ENCODE measurements around the gene MRRF. TPM values are rescaled to one million over a fixed set of nuclear protein-coding genes. Genes with fewer than 3 reads are reported as not detected.

The MRRF gene
- total RNA-seq, 1 donor from 2014 or later, result 21.7 TPM

- H3K27ac Mint-ChIP-seq (ENCODE audit: unreplicated experiment), result no peak overlapping the region
- no peak overlapping the region for H3K4me3 Mint-ChIP-seq (ENCODE audit: unreplicated experiment)
- H3K9me3 Mint-ChIP-seq (ENCODE audit: low read depth), result no peaks in the 10 kb centered on the region
- H3K4me1 Mint-ChIP-seq (ENCODE audit: low read depth), result peaks cover 3% of the 10 kb centered on the region
- peaks cover 21% of the 10 kb centered on the region for H3K27me3 Mint-ChIP-seq (ENCODE audit: low read depth)
- no peaks in the 10 kb centered on the region for H3K36me3 Mint-ChIP-seq (ENCODE audit: low read depth)
- TF ChIP-seq, protein P1, sequence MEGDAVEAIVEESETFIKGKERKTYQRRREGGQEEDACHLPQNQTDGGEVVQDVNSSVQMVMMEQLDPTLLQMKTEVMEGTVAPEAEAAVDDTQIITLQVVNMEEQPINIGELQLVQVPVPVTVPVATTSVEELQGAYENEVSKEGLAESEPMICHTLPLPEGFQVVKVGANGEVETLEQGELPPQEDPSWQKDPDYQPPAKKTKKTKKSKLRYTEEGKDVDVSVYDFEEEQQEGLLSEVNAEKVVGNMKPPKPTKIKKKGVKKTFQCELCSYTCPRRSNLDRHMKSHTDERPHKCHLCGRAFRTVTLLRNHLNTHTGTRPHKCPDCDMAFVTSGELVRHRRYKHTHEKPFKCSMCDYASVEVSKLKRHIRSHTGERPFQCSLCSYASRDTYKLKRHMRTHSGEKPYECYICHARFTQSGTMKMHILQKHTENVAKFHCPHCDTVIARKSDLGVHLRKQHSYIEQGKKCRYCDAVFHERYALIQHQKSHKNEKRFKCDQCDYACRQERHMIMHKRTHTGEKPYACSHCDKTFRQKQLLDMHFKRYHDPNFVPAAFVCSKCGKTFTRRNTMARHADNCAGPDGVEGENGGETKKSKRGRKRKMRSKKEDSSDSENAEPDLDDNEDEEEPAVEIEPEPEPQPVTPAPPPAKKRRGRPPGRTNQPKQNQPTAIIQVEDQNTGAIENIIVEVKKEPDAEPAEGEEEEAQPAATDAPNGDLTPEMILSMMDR (IDR thresholded peaks at IDR 0.05), result no peak
- DNase-seq (ENCODE audit: low spot score), result no peak
These were observed 72.9 kb downstream of the MRRF start for GRCh38 chr9:122337556-122337929.

- no peak overlapping the region for H3K27ac Mint-ChIP-seq (ENCODE audit: unreplicated experiment)
- no peak overlapping the region for H3K4me3 Mint-ChIP-seq (ENCODE audit: unreplicated experiment)
- no peaks in the 10 kb centered on the region for H3K9me3 Mint-ChIP-seq (ENCODE audit: low read depth)
- H3K27me3 Mint-ChIP-seq (ENCODE audit: low read depth), result peaks cover 21% of the 10 kb centered on the region
- peaks cover 3% of the 10 kb centered on the region for H3K4me1 Mint-ChIP-seq (ENCODE audit: low read depth)
- H3K36me3 Mint-ChIP-seq (ENCODE audit: low read depth), result no peaks in the 10 kb centered on the region
- no peak for DNase-seq (ENCODE audit: low spot score)
- TF ChIP-seq, protein P1 (IDR thresholded peaks at IDR 0.05), result no peak
These were observed 73.9 kb downstream of the MRRF start for GRCh38 chr9:122338536-122338935.

DNA sequence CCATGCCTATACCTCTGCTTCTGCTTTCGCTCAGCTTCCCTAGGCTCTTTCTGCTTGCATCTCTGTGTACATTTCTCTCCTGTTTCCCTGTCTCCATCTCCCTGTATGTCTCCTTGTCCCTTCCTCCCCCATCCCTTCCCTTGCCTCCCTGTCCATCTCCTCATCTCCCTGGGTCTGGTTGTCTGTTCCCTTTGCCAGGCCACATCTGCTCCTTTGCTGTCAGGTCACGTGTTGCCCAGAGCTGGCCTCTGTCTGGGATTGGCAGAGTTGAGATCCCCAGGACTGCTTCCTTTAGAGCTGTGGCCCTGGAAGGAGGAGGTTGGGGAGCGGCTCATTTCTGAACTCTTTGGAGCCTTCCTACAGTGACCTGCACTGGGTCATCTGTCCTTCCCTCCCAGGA lies 74.3 kb downstream of the MRRF start:
- Mint-ChIP-seq H3K9me3 (ENCODE audit: low read depth) (no peaks in the 10 kb centered on the region), H3K4me1 (ENCODE audit: low read depth) (peaks cover 3% of the 10 kb centered on the region), H3K4me3 (ENCODE audit: unreplicated experiment) (no peak overlapping the region), H3K27me3 (ENCODE audit: low read depth) (peaks cover 21% of the 10 kb centered on the region), H3K27ac (ENCODE audit: unreplicated experiment) (no peak overlapping the region), H3K36me3 (ENCODE audit: low read depth) (no peaks in the 10 kb centered on the region)
- TF ChIP-seq, protein P1 (IDR thresholded peaks at IDR 0.05), result no peak
- DNase-seq (ENCODE audit: low spot score), result no peak

GRCh38 chr9:122339579-122339978 lies 74.9 kb downstream of the MRRF start:
- Mint-ChIP-seq H3K9me3 (ENCODE audit: low read depth) (no peaks in the 10 kb centered on the region), H3K4me3 (ENCODE audit: unreplicated experiment) (no peak overlapping the region), H3K36me3 (ENCODE audit: low read depth) (no peaks in the 10 kb centered on the region), H3K27me3 (ENCODE audit: low read depth) (peaks cover 21% of the 10 kb centered on the region), H3K27ac (ENCODE audit: unreplicated experiment) (no peak overlapping the region), H3K4me1 (ENCODE audit: low read depth) (peaks cover 3% of the 10 kb centered on the region)
- TF ChIP-seq, protein P1 (IDR thresholded peaks at IDR 0.05), result no peak
- no peak for DNase-seq (ENCODE audit: low spot score)

- Mint-ChIP-seq H3K27ac (ENCODE audit: unreplicated experiment) (no peak overlapping the region), H3K4me1 (ENCODE audit: low read depth) (no peaks in the 10 kb centered on the region), H3K9me3 (ENCODE audit: low read depth) (no peaks in the 10 kb centered on the region), H3K4me3 (ENCODE audit: unreplicated experiment) (no peak overlapping the region), H3K36me3 (ENCODE audit: low read depth) (no peaks in the 10 kb centered on the region), H3K27me3 (ENCODE audit: low read depth) (peaks cover 21% of the 10 kb centered on the region)
- DNase-seq (ENCODE audit: low spot score), result no peak
- TF ChIP-seq, protein P1 (IDR thresholded peaks at IDR 0.05), result no peak
These were observed 75.5 kb downstream of the MRRF start for GRCh38 chr9:122340161-122340560.

Data from chondrocyte (in vitro differentiated cells).